Stomach (tissue), 4 donors: ENCODE results near the gene RS1.

Experiments
- CTCF ChIP-seq, 7 experiments: fragments of 450-650 bp in 4 of 7; fragments of 200-600 bp in 3 of 7; sonication (generic) in 3 of 7; IDR thresholded peaks; one replicate each; pipeline ENCODE4 v1.5.1; 2016 to 2019; ENCODE audit warnings: antibody characterized with exemption in 7 of 7, control low read depth in 2 of 7, mild to moderate bottlenecking in 1 of 7
- POLR2AphosphoS5 ChIP-seq, 3 donors: sonication (generic); formaldehyde crosslinking; IDR thresholded peaks; one replicate each; pipeline ENCODE4 v1.6.1; 2016; ENCODE audit warnings: antibody characterized with exemption in 3 of 3

DNA sequence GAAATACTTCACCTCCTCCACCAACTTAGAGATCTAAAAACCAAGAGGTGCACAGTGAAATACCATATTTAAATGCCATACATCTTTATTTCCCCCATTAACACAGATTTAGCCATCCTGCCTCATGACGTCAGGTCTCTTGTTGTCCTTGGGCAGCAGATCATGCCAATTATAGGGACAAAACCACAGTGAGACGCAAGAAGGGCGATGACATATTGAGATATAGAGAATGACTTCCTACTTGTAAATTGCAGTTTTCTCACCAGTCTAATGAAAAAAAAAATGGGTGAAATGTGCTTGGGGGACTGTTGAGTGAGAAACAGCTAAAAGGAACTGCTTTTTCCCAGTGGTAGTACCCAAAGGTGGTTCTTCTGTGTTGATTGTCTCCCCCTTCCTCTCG, 24.3 kb downstream of the RS1 start:
- TF ChIP-seq CTCF (IDR thresholded peaks at IDR 0.05) (no peak), POLR2AphosphoS5 (IDR thresholded peaks at IDR 0.05) (no peak)
